Stomach (tissue), 4 donors: ENCODE data around the gene TCF23.

ENCODE experiments used
- POLR2A ChIP-seq, 4 donors: fragments of 450-650 bp; IDR thresholded peaks; one replicate each; pipeline ENCODE4 v1.6.1; 2016; ENCODE audit warnings: antibody characterized with exemption in 4 of 4, control low read depth in 2 of 4, mild to moderate bottlenecking in 1 of 4, moderate library complexity in 1 of 4
- POLR2AphosphoS5 ChIP-seq, 3 donors: sonication (generic); formaldehyde crosslinking; IDR thresholded peaks; one replicate each; pipeline ENCODE4 v1.6.1; 2016; ENCODE audit warnings: antibody characterized with exemption in 3 of 3
- TF ChIP-seq, protein P1 (sequence below), 7 experiments: fragments of 450-650 bp in 4 of 7; fragments of 200-600 bp in 3 of 7; sonication (generic) in 3 of 7; IDR thresholded peaks; one replicate each; pipeline ENCODE4 v1.5.1; 2016 to 2019; ENCODE audit warnings: antibody characterized with exemption in 7 of 7, control low read depth in 2 of 7, mild to moderate bottlenecking in 1 of 7

DNA sequence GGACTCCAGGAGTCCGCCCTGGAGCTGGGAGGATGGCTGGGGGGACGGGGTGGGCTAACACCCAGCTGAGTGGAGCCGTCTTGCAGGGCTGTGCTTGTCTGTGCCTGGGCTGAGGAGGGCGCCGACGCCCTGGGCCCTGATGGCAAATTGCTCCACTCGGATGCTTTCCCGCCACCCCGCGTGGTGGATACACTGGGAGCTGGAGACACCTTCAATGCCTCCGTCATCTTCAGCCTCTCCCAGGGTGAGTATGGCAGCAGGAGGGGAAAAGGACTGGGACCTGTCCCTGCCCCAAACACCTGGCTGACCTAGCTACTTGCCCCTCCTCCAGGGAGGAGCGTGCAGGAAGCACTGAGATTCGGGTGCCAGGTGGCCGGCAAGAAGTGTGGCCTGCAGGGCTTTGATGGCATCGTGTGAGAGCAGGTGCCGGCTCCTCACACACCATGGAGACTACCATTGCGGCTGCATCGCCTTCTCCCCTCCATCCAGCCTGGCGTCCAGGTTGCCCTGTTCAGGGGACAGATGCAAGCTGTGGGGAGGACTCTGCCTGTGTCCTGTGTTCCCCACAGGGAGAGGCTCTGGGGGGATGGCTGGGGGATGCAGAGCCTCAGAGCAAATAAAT is 49.4 kb upstream of the TCF23 start:
- TF ChIP-seq, protein P1, sequence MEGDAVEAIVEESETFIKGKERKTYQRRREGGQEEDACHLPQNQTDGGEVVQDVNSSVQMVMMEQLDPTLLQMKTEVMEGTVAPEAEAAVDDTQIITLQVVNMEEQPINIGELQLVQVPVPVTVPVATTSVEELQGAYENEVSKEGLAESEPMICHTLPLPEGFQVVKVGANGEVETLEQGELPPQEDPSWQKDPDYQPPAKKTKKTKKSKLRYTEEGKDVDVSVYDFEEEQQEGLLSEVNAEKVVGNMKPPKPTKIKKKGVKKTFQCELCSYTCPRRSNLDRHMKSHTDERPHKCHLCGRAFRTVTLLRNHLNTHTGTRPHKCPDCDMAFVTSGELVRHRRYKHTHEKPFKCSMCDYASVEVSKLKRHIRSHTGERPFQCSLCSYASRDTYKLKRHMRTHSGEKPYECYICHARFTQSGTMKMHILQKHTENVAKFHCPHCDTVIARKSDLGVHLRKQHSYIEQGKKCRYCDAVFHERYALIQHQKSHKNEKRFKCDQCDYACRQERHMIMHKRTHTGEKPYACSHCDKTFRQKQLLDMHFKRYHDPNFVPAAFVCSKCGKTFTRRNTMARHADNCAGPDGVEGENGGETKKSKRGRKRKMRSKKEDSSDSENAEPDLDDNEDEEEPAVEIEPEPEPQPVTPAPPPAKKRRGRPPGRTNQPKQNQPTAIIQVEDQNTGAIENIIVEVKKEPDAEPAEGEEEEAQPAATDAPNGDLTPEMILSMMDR (IDR thresholded peaks at IDR 0.05): no peak
- TF ChIP-seq POLR2A (IDR thresholded peaks at IDR 0.05) (no peak), POLR2AphosphoS5 (IDR thresholded peaks at IDR 0.05) (no peak)
